HG02973 (cell line): ENCODE data around the gene ZNF790.
A peak's percentile ranks its signal among the peaks of the same experiment; 100 is the strongest.

Experiments used
- ATAC-seq: cut with Tn5 transposase; IDR thresholded peaks from one replicate; pipeline ENCODE4 v1.9.1; 2021; ENCODE audit warnings: moderate library complexity; ENCODE audit not compliant: unreplicated experiment

The ZNF790 gene

DNA sequence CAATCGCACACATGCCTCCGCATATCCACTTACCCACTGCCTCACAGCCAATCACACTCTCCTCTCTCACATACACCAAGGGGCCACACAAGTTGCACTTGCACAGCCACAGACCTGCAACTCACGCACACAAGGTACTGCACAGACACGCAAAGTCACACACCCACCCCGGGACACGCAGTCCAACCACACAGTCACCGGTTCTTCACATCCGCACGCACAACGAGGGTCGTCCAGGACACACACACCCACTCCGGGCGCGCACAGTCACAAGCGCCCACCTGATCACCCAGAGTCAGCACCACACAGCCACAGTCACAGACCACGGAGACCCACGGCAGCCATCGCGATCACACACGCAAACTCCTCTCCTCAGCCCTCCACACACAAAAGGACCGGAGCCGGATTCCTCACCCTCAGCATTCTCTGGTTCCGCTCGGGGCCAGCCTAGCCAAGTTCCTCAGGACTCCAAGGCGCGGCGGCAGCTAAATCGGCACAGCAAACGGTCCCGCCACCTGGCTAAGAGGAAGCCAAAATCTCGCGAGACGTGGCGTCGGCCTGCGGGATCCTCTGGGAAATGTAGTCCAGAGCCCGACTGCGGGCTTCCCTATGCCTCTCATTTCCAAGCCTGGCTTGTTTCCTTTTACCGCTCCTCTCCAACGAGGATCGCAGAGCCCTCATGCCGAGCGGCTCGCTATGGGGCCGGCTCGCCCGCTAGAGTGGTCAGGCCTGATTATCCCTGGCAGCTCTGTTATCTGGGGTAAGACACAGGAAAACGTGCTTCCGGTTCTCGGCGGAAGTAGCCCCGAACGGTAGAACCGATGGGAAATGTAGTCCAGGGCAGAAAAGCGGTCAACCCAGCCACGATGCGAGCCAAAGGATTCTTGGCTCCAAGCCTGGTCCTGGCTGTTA, 65.6 kb downstream of the ZNF790 start, which contains the start of gene ZNF850:
ZNF850 (minus strand) TSS at position 497 of the 912 bp plus-strand sequence. CDS start 10,201 bp downstream, outside the sequence.
- ATAC-seq: peak; percentile 82

DNA sequence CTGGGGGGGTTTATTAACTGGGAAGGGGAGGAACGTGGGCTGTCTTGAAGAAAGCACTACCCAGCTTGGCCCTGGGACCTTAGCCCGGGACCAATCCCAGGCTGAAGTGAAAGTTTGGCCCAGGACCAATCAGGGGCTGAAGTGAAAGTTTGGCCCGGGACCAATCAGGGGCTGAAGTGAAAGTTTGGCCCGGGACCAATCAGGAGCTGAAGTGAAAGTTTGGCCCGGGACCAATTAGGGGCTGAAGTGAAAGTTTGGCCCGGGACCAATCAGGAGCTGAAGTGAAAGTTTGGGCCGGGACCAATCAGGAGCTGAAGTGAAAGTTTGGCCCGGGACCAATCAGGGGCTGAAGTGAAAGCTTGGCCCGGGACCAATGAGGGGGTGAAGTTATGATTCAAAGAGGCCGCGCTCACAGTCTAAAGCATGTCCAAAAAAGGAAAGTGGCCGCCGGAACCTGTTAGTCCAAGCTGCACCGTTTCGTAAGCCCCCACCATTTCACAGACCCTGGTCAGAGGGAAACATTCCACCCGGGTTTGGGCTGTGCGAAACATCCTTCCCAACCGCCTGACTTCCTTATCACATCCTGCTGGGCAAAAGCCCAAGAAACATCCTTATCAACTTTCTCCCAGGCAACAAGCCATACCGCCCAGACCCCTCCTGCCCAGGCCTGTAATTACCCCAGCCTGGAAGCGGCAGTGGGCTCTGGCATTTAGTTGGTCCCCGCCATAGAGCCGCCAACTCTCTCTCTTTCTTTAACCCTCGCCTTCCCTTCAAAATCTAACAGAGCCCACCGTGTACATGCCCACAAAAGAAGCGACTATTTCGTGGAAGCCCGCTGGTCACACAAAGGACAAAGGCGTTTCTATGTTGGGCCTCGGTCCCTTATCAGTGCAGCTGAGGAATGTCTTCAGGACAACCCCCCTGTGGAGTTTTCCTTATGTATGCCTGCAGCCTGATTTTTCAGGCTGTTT, 66.6 kb downstream of the ZNF790 start:
- no peak for ATAC-seq
